ENCODE measurements around the gene SYT10. TPM values are rescaled to one million over a fixed set of nuclear protein-coding genes. Genes with fewer than 3 reads are reported as not detected.
"Not testable (repeated sequence)": the region's sequence is repeated elsewhere in the genome, so short reads cannot be mapped to it uniquely, and the experiment has no call there.

Gene SYT10
- total RNA-seq, 1 donor from 2014 or later = not detected

GRCh38 chr12:33423706-33424105 lies 15.9 kb downstream of the SYT10 start:
- Histone ChIP-seq H3K27me3 (ENCODE audit: control insufficient read depth, insufficient read depth, low read length) (no peaks in the 10 kb centered on the region), H3K36me3 (ENCODE audit: control insufficient read depth, insufficient read depth, low read length) (no peaks in the 10 kb centered on the region), H3K4me3 (ENCODE audit: low read depth, low read length) (no peak overlapping the region)
- no peak for DNase-seq (ENCODE audit: low read depth)
- TF ChIP-seq CTCF (IDR thresholded peaks at IDR 0.05; ENCODE audit: insufficient read depth, low read length, severe bottlenecking) = no peak
- no peak for FAIRE-seq

- not testable (repeated sequence) for FAIRE-seq
Measured at GRCh38 chr12:33412410-33412809, 27.2 kb downstream of the SYT10 start.

GRCh38 chr12:33383503-33383902 lies 56.1 kb downstream of the SYT10 start:
- Histone ChIP-seq H3K4me3 (ENCODE audit: low read depth, low read length) (no peak overlapping the region), H3K36me3 (ENCODE audit: control insufficient read depth, insufficient read depth, low read length) (no peaks in the 10 kb centered on the region), H3K27me3 (ENCODE audit: control insufficient read depth, insufficient read depth, low read length) (no peaks in the 10 kb centered on the region)
- TF ChIP-seq CTCF (IDR thresholded peaks at IDR 0.05; ENCODE audit: insufficient read depth, low read length, severe bottlenecking) = no peak
- no peak for FAIRE-seq
- no peak for DNase-seq (ENCODE audit: low read depth)

More at GRCh38 chr12:33412410-33412809, 27.2 kb downstream of the SYT10 start:
- not testable (repeated sequence) for H3K27me3 ChIP-seq (ENCODE audit: control insufficient read depth, insufficient read depth, low read length); H3K36me3 ChIP-seq (ENCODE audit: control insufficient read depth, insufficient read depth, low read length); H3K4me3 ChIP-seq (ENCODE audit: low read depth, low read length); DNase-seq (ENCODE audit: low read depth)

- Histone ChIP-seq H3K4me3 (ENCODE audit: low read depth, low read length) (no peak overlapping the region), H3K36me3 (ENCODE audit: control insufficient read depth, insufficient read depth, low read length) (no peaks in the 10 kb centered on the region), H3K27me3 (ENCODE audit: control insufficient read depth, insufficient read depth, low read length) (no peaks in the 10 kb centered on the region)
- no peak for DNase-seq (ENCODE audit: low read depth)
- no peak for FAIRE-seq
- no peak for TF ChIP-seq CTCF (IDR thresholded peaks at IDR 0.05; ENCODE audit: insufficient read depth, low read length, severe bottlenecking)
Measured at GRCh38 chr12:33376153-33376552, 63.5 kb downstream of the SYT10 start.

- no peak for TF ChIP-seq CTCF (IDR thresholded peaks at IDR 0.05; ENCODE audit: insufficient read depth, low read length, severe bottlenecking)
- no peaks in the 10 kb centered on the region for H3K27me3 ChIP-seq (ENCODE audit: control insufficient read depth, insufficient read depth, low read length)
- H3K36me3 ChIP-seq (ENCODE audit: control insufficient read depth, insufficient read depth, low read length) = no peaks in the 10 kb centered on the region
- FAIRE-seq (no peak), DNase-seq (ENCODE audit: low read depth) (no peak)
- no peak overlapping the region for H3K4me3 ChIP-seq (ENCODE audit: low read depth, low read length)
Measured at GRCh38 chr12:33370318-33370717, 69.3 kb downstream of the SYT10 start.

GRCh38 chr12:33357181-33357580 lies 82.4 kb downstream of the SYT10 start:
- FAIRE-seq (no peak), DNase-seq (ENCODE audit: low read depth) (no peak)
- TF ChIP-seq CTCF (IDR thresholded peaks at IDR 0.05; ENCODE audit: insufficient read depth, low read length, severe bottlenecking) = no peak
- Histone ChIP-seq H3K36me3 (ENCODE audit: control insufficient read depth, insufficient read depth, low read length) (no peaks in the 10 kb centered on the region), H3K27me3 (ENCODE audit: control insufficient read depth, insufficient read depth, low read length) (no peaks in the 10 kb centered on the region), H3K4me3 (ENCODE audit: low read depth, low read length) (no peak overlapping the region)
